CD4-positive, alpha-beta T cell treated with Interleukin-17A for 4 hours (primary cell): Measurements from ENCODE around the gene CXCR5.
A peak's percentile ranks its signal among the peaks of the same experiment; 100 is the strongest.

ENCODE experiments used
- DNase-seq: peaks from one replicate; pipeline ENCODE4 v3.0.0-alpha.2; 2020; ENCODE audit warnings: mixed read lengths

Gene CXCR5

GRCh38 chr11:118929501-118930093, 45.9 kb downstream of the CXCR5 start:
- peak; percentile 88 for DNase-seq

- peak; percentile 90 for DNase-seq
These were observed 46.5 kb downstream of the CXCR5 start for GRCh38 chr11:118930094-118930712.

DNA sequence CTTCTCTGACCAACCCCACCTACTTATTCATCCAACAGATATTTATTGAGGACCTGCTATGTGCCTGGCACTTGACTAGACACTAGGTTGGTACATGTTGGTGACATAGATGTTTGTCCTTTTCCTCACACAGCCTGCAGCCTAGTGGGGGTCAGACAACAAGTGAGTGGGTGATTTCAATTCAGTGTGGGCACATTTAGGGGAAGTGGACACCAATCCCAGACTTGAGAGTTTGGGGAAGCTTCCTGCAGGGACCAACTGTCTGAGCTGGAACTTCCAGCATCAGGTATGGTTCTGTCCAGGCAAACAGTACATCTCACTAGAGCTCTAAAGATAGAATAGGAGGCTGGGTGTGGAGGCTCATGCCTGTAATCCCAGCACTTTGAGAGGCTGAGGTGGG, 47.9 kb downstream of the CXCR5 start:
- DNase-seq, result no peak

DNA sequence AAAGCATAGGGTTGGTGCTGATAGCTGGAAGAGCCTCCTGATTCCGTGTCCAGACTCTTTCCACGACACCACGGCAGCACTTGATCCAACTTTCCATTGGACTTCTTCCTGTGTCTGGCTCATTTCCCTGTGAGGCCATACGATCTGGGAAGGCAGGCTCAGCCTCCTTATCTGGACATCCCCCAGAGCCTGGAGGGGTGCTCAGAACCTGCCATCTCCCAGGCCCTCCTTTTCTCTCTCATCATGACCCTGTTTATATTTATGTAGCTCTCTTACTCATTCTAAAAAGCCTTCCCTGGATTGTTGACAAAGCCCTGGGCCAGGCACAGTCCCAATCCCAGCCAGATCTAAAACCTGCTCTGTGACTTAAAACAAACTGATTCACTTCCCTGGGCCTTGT, 49.8 kb downstream of the CXCR5 start:
- no peak for DNase-seq

- no peak for DNase-seq
These were observed 51.7 kb downstream of the CXCR5 start for GRCh38 chr11:118935376-118935775.

DNA sequence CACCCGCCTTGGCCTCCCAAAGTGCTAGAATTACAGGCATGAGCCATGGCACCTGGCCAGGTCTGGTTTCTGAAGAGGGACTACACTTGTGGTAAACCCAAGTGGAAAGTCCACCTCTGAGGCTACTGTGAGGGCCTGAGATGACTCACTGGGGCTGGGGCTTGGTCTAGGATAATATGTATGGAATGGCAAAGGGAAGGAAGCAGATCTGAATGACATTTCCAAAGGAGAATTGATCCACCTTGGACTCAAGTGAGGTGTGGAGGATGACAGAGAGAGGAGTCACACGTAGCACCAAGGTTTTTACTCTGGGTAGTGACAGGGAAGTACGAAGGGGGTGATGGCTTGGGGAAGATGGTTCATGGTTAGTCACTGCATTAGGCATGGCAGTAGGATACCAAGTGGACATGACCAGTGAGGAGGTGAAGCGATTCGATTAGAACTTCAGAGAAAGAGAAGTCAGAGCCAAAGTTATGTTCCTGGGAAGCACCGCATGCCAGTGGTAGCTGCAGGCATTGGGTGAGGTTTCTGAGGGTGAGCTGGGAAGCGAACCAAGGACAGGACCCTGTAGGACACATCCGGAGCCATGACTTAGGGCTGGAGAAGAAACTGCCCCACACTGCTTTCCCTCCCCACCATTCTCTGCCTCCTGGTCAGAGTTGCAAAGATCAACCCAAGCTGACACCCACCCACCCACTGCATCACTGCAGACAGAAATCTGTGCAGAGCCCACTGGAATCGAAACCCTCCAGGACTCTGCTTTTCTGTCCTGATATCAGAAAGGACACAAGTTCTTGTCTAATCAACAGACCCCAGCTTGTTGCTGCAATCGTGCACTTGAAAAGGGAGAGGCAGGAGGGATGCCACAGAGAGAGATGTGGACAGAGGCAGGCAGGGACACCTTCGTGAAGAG, 55.1 kb downstream of the CXCR5 start:
- DNase-seq, result no peak

- DNase-seq, result no peak
These were observed 55.8 kb downstream of the CXCR5 start for GRCh38 chr11:118939404-118939915.

GRCh38 chr11:118939953-118940598, 56.4 kb downstream of the CXCR5 start:
- peak; percentile 76 for DNase-seq

DNA sequence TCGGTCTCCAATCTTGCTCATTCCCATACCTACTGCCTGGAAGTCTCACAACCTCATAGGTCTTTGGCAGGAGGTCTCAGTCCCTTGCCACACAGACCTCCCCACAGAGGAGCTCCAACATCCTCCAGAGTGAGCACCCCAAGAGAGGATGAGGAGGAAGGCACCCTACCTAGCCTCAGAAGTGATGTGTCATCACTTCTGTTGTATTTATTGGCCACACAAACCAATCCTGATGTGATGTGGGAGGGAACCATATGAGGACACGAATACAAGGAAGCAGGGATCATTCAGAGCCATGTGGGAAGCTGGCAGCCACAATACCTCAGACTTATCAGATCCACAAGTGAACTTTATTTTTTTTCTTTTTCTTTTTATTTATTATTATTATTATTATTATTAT, 63.4 kb downstream of the CXCR5 start:
- DNase-seq, result no peak
